8988T (cell line): ENCODE data around the gene WWOX.

ENCODE experiments used
- DNase-seq: peaks from one replicate; pipeline ENCODE4 v3.0.0; 2011

The WWOX gene

GRCh38 chr16:78309763-78310162 lies 210.3 kb downstream of the WWOX start:
- no peak for DNase-seq

- no peak for DNase-seq
Observed at GRCh38 chr16:78310196-78310595, 210.7 kb downstream of the WWOX start.

GRCh38 chr16:78310990-78311561 lies 211.6 kb downstream of the WWOX start:
- DNase-seq = no peak

GRCh38 chr16:78311831-78312230 lies 212.4 kb downstream of the WWOX start:
- no peak for DNase-seq

- no peak for DNase-seq
Observed at GRCh38 chr16:78317564-78318240, 218.2 kb downstream of the WWOX start.

DNA sequence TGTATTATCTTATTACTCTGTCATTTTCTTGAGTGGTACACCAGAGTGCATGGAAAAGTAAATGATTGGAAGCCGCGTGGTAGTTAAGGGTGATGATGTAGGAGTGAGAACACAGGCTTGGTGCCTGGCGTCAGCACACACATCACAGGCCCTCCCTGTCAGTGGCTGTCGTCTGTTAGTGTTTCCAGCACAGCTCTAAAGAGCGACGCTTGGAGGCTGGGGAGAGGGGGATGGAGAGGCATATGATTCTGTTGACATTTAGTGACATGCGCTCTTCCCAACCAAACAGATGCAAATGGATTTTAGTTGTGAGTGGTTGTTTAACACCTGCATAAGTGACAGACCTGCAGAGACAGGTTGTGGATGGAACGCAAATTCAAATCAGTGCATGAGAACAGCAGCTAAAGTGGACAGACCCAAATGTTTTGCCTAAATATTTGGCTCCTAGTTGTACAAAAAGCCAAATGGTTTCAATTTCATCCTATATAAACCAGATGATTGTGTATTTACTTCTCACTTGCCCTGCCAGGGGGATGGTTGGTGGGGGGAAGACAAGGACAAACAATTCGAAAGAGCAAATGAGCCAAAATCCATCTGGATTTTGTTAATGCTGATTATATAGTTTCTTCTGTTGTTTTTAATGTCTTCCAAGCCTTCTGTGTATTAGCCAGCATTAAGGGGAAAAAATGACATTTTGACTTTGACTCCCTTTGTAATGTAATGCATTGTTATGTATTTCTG lies 222.3 kb downstream of the WWOX start:
- DNase-seq = no peak

- DNase-seq = no peak
Observed at GRCh38 chr16:78323315-78323714, 223.9 kb downstream of the WWOX start.

DNA sequence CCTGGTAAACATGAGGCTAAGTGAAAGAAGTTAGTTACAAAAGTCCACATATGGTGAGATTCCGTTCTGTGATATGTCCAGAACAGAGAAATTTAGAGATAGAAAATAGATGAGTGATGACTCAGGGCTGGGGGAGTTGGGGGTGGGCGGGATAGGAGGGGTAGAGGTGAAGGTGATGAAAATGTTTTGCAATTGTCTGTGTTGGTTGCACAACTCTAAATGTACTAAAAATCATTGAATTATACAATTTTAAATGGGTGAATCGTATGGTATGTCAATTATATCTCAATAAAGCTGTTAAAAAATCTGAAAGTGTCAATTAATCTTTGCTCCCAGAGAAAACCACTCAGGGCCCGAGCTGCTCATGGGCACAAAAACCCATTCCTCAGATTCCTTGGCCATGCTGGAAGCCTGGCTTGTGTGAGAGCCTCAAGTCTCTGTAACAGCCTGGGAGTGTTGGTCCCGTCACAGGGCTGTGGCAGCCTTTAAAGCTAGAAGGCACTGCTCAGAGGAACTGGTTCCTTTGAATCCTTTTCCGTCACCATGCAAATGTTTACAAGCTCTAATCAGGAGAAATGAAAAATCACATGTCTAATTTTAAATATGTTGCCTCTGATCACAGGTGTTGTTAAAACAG lies 225.3 kb downstream of the WWOX start:
- no peak for DNase-seq

GRCh38 chr16:78325468-78326352 lies 226.3 kb downstream of the WWOX start:
- DNase-seq = no peak

DNA sequence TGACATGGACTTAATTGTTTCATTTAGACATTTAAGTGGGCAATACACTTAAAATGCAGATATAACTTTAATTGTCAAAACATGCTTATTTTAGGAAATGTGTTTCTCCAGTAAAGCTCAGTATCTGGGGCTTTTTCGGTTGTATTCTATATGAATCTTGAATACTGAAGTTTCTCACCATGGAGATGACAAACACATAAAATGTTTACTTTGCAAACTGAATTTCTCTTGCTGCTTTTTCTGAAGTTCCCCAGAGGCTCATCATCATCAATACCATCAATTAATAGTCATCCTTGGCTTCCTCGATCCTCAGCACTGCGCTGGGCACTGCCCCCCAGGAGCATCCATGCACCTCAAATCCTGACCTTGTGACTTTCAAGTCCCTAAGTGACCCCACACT lies 227.3 kb downstream of the WWOX start:
- no peak for DNase-seq

DNA sequence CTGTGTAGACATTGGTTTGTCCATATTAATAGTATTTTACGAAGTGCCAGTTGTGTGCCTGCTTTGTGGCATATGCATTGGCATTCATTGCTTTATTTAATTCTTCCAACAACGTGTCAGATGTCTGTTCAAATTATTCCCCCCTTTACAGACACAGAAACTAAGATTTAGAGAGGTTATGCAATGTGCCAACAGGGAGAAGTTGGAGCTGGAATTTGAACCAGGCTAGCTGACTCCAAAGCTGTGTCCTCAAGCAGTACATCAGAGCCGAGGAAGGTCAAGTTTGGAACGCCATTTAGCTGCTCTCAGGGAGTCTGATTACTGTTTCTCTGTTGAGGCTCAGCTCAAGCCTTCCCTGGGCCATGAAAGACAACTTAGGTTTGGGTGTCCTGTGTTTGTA lies 232.3 kb downstream of the WWOX start:
- DNase-seq = no peak

- DNase-seq = no peak
Observed at GRCh38 chr16:78333808-78334207, 234.4 kb downstream of the WWOX start.

GRCh38 chr16:78340590-78340989 lies 241.1 kb downstream of the WWOX start:
- no peak for DNase-seq

GRCh38 chr16:78348068-78348467 lies 248.6 kb downstream of the WWOX start:
- no peak for DNase-seq

DNA sequence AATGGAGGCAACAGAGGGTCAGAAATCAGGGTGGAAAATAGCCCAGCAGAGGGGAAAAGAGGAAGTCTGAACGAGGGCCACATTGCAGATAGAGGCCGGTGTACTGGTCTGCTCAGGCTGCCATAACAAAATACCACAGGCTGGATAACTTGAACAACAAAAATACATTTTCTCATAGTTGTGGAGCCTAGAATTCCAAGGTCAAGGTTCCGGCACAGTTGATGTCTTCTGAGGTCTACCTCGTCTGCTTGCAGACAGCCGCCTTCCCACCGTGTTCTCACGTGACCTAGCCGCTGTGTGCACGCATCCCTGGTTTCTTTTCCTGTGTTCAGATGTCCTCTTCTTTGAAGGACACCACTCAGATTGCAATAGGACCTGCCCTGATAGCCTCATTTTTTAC lies 249.4 kb downstream of the WWOX start:
- DNase-seq = no peak

GRCh38 chr16:78352184-78352583 lies 252.7 kb downstream of the WWOX start:
- no peak for DNase-seq

DNA sequence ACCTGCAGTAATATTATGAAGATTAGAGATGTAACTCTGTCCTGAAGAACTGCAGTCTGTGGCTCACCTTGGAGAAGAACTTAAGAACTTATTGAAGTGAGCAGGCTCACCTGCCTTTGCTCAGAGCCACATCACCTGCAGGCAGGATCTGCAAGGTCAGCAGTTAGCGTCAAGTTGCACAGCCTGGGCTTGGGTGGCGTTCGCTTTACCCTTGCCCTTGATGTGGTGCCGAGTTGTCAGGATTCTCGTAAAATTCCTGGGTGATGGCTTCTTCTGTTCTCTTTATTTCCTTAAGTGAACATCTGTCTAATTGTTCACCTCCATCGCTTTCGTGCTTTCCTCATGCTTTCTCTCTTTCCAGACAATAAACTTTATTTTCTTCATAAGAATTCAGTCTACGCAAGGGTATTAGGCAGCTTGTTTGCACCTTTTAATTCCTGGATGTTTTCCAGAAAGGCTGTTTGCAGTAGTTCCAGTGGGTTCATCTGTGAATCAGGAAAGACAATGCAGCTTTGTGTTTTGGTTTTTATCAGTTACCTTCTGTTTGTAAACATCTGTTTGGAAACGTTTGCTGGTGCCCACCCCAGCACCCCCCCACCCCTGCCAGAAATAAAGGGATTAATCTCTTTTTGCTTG lies 254.3 kb downstream of the WWOX start:
- DNase-seq = no peak

DNA sequence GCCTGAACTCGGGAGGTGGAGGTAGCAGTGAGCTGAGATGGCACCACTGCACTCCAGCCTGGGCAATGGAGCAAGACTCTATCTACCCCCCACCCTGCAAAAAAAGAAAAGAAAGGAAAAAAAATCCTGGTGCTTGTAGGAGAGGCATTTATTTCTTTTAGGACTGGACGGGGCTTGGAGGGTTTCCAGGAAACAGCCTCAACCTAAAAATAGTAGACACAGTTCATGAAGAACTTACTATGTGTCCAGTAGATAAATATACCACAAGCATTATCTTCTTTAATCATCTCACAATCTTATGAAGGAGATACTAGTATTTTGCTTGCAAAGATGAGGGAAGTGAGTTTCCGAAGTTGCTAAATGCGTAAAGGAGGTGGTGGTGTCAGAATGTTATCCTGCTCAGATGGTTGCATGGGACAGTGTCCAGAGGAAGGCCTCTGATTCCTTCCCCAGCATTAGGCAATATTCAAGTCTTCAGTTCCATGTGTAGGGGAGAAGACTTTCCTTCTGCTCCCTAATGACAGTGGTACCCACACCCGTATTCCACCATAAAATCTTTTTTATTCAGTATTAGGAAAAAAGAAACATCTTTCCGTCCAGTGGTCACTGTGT lies 263.2 kb downstream of the WWOX start:
- DNase-seq = no peak

- DNase-seq = no peak
Observed at GRCh38 chr16:78363843-78364555, 264.5 kb downstream of the WWOX start.

DNA sequence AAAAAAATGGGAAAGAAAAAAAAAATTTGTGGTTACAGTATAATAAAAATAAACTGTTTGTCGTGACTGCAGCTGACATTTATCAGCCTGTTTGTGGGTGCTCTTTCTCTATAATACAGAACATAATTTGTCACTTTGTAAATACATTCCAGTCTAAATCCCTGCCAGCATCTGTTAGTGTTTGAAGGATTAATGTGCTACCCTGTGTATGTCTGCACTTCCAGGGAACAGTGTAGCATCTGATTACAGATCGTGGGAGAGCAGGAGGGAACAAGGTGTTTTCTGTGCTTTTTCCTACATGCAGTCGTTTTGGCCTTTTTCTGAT lies 265.1 kb downstream of the WWOX start:
- DNase-seq = no peak

DNA sequence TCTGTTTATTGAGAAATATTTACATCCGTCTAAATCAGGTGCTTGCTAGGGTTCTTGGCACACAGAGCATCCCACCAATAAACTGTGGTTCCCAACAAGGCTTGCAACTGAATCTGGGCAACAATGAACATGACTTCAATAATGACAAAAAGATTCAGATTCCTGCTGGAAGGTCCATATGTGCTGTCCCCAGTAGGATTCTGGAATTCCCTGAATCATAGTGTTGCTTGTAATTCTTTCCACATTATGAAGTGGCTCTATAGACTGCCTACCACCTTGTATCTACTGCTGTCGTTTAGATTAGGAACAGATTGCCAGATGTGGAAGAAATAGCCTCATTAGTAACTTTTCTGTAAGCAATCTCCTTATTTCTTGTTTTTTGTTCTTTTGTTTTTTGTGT lies 265.9 kb downstream of the WWOX start:
- no peak for DNase-seq
